ENCODE results near the gene IPO5.

DNA sequence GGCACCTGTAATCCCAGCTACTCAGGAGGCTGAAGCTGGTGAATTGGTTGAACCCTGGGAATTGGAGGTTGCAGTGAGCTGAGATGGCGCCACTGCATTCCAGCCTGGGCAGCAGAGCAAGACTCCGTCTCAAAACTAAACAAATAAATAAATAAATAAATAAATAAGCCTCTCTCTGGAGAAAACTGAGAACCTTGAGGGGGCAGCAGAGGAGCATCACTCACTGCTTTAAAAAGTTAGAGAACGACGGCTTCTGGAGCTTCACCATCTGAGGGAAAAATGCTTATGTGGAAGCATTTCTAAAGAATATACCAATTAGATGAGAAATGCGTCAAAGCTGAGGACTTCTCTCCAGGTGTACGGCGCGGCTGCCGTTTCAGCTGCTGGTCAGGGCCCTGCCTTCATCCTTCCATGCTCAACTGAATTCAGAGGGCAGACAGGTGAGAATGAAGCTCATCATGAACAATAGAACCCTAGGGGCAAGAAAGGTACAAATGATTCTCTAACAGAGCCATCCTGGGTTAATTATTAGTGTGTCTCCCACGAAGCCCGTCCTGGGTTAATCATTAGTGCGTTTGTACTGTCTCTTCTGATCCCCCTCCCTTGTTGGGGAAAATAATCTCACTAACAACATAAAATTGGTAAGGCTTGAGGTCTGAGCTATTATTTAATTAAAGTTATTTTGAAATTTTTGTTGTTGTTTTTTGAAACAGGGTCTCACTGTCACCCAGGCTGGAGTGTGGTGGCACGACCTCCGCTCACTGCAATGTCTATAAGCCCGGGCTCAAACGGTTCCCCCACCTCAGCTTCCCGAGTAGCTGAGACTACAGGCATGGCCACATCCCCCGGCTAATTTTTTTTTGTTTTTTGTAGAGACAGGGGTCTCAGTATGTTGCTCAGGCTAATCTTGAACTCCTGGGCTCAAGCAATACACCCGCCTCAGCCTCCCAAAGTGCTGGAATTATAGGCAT is 80.1 kb downstream of the IPO5 start:
- TF ChIP-seq, protein P1, sequence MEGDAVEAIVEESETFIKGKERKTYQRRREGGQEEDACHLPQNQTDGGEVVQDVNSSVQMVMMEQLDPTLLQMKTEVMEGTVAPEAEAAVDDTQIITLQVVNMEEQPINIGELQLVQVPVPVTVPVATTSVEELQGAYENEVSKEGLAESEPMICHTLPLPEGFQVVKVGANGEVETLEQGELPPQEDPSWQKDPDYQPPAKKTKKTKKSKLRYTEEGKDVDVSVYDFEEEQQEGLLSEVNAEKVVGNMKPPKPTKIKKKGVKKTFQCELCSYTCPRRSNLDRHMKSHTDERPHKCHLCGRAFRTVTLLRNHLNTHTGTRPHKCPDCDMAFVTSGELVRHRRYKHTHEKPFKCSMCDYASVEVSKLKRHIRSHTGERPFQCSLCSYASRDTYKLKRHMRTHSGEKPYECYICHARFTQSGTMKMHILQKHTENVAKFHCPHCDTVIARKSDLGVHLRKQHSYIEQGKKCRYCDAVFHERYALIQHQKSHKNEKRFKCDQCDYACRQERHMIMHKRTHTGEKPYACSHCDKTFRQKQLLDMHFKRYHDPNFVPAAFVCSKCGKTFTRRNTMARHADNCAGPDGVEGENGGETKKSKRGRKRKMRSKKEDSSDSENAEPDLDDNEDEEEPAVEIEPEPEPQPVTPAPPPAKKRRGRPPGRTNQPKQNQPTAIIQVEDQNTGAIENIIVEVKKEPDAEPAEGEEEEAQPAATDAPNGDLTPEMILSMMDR (conservative IDR thresholded peaks at IDR 0.05; ENCODE audit: low read length) = no peak
- TF ChIP-seq EZH2phosphoT487 (IDR thresholded peaks at IDR 0.05; ENCODE audit: borderline replicate concordance, low read depth, low read length) = no peak
